ENCODE data around the gene GJA10.

DNA sequence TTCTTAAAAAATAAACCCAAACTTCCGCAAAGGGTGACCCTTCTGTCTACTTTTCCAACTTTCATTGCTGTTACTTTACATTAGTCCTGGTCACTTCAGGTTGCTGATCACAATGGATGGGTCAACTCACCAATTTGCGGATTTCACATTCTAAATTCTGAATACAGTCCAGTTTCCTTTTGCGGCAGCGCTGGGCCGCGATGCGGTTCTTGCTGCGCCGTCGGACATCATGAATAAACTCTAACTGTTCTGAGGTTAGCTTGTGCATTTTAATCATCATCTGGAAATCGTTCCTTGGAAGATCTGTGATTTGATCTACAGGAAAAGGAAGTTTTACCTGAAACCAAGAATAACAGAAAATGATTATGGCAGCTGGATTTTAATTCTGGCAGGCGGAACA is 43.7 kb downstream of the GJA10 start:
- TF ChIP-seq POLR2A (IDR thresholded peaks at IDR 0.05; ENCODE audit: low read depth, low read length) (no peak), TAF1 (IDR thresholded peaks at IDR 0.05; ENCODE audit: borderline replicate concordance, low read depth, low read length) (no peak)
